Ovary (tissue), 9 donors: Measurements from ENCODE around the gene RTN3. TPM values are rescaled to one million over a fixed set of nuclear protein-coding genes. Genes with fewer than 3 reads are reported as not detected.
A peak's percentile ranks its signal among the peaks of the same experiment; 100 is the strongest.

Experiments
- DNase-seq, 5 donors: peaks; one replicate each; pipeline ENCODE4 v3.0.0-alpha.2; 2019 to 2020
- H3K27ac ChIP-seq, 2 donors: fragments of 200-600 bp; one replicate each; pipeline versions ENCODE4 v1.5.1 to v1.8.0; 2019 to 2022
- H3K27me3 ChIP-seq: fragments of 200-600 bp; one replicate; pipeline ENCODE4 v1.8.0; 2022
- H3K36me3 ChIP-seq: fragments of 200-600 bp; sonication (generic); one replicate; pipeline ENCODE4 v1.5.1; 2019
- H3K4me1 ChIP-seq: one replicate; pipeline ENCODE4 v1.8.1; 2013; ENCODE audit warnings: mild to moderate bottlenecking, moderate library complexity; ENCODE audit not compliant: insufficient read depth
- H3K4me3 ChIP-seq: fragments of 200-600 bp; sonication (generic); one replicate; pipeline ENCODE4 v1.5.1; 2017
- H3K9me3 ChIP-seq, 2 donors: fragments of 200-600 bp in 1 of 2; sonication (generic) in 1 of 2; one replicate each; pipeline versions ENCODE4 v1.5.1 to v1.8.1; 2013 to 2019; ENCODE audit warnings: mild to moderate bottlenecking in 1 of 2, moderate library complexity in 1 of 2
- CTCF ChIP-seq, 3 donors: fragments of 450-650 bp in 2 of 3; fragments of 200-600 bp in 1 of 3; IDR thresholded peaks; one replicate each; pipeline versions ENCODE4 v1.5.1 to v1.8.0; 2016 to 2022; ENCODE audit warnings: antibody characterized with exemption in 3 of 3, mild to moderate bottlenecking in 1 of 3
- EP300 ChIP-seq: sonication (generic); formaldehyde crosslinking; IDR thresholded peaks from one replicate; pipeline ENCODE4 v1.6.1; 2017; ENCODE audit warnings: antibody characterized with exemption
- POLR2A ChIP-seq: fragments of 450-650 bp; IDR thresholded peaks from one replicate; pipeline ENCODE4 v1.6.1; 2017; ENCODE audit warnings: antibody characterized with exemption, mild to moderate bottlenecking, moderate library complexity
- WGBS, 3 donors: extraction: QIAGEN DNeasy Blood & Tissue Kit in 1 of 3; methylation state at CpG; one replicate each; pipeline versions ENCODE4 v1.1.5 to v1.1.7; 2013 to 2017; 5-methylcytosine and 5-hydroxymethylcytosine counted together
- intact Hi-C, 4 donors: fragments of 100-400 bp; cut with DNase I; formaldehyde crosslinking; loops; one replicate each; pipeline versions ENCODE4 v1.11.0 to v1.15.1; 2022 to 2023
- polyA plus RNA-seq, 2 donors: library from polyadenylated mRNA; stranded (reverse); fragments of 200-250 nt in 1 of 2; fragments of 350-450 nt in 1 of 2; fragmentation: Illumina TruSeq in 1 of 2; extraction: RNeasy Lipid Tissue Mini Kit (QIAGEN cat#74804) in 1 of 2; gene quantifications; one replicate each; pipeline ENCODE4 v1.2.3, GENCODE V29; 2013 to 2014
- total RNA-seq, 7 donors: library from RNA; depleted of rRNA in 2 of 7; stranded (reverse); fragments of >200 nt in 2 of 7; fragmentation: NEBNext Ultra II Directional in 3 of 7; extraction: Animal tissue kit (Norgen Biotek cat#: 25700) in 3 of 7; gene quantifications; one replicate each; pipeline versions ENCODE4 v1.1.0 to v1.2.4, GENCODE V29; 2016 to 2023
- donor health status: DM: no; HTN: no; CAD: no; lungs with moderate emphysema.
- donor health status: DM: no; HTN: no; CAD: no.
- donor health status: Bipolar disorder and iron deficiency.
- donor health status: DM: yes; HTN: yes; CAD: no.
- donor health status: DM: no; HTN: no; CAD: no.
- donor health status: DM: yes; HTN: yes; CAD: no.

Gene RTN3
- total and polyA plus RNA-seq, 9 donors: 49.5 to 142 (median 64.1) TPM

GRCh38 chr11:63729326-63729725 is 48.0 kb downstream of the RTN3 start:
- no peak for DNase-seq
- H3K27me3 ChIP-seq: no peaks in the 10 kb centered on the region
- intact Hi-C loops: no loop called here
- no peak overlapping the region for H3K27ac ChIP-seq
- 84 to 90% (median 85%) methylated on average over 3 of the region's 3 CpGs for WGBS, 3 donors
- TF ChIP-seq POLR2A (no peak), EP300 (no peak), CTCF (IDR thresholded peaks at IDR 0.05) (no peak)
- H3K4me1 ChIP-seq: no peaks in the 10 kb centered on the region
- H3K9me3 ChIP-seq: no peaks in the 10 kb centered on the region
- H3K4me3 ChIP-seq: no peak overlapping the region
- no peaks in the 10 kb centered on the region for H3K36me3 ChIP-seq

GRCh38 chr11:63736864-63737263 is 55.6 kb downstream of the RTN3 start:
- no peak for DNase-seq
- Histone ChIP-seq H3K36me3 (no peaks in the 10 kb centered on the region), H3K27ac (no peak overlapping the region), H3K27me3 (no peaks in the 10 kb centered on the region), H3K9me3 (no peaks in the 10 kb centered on the region), H3K4me1 (no peaks in the 10 kb centered on the region), H3K4me3 (no peak overlapping the region)
- 97% methylated on average over 4 of the region's 4 CpGs for WGBS, 3 donors
- intact Hi-C loops: loop anchor here in 3 of 4 donors (5.0 to 10.0 kb wide), 4 partner anchors 92 to 262 kb away; no protein-coding TSS in a partner anchor
- TF ChIP-seq POLR2A: no peak
- no peak for TF ChIP-seq EP300
- TF ChIP-seq CTCF (IDR thresholded peaks at IDR 0.05): no peak

- DNase-seq: no peak
- TF ChIP-seq POLR2A (no peak), EP300 (no peak), CTCF (IDR thresholded peaks at IDR 0.05) (no peak)
- no peaks in the 10 kb centered on the region for H3K36me3 ChIP-seq
- no peaks in the 10 kb centered on the region for H3K27me3 ChIP-seq
- H3K27ac ChIP-seq: no peak overlapping the region
- no peak overlapping the region for H3K4me3 ChIP-seq
- no peaks in the 10 kb centered on the region for H3K9me3 ChIP-seq
- no peaks in the 10 kb centered on the region for H3K4me1 ChIP-seq
- WGBS, 3 donors: 29 to 76% (median 71%) methylated on average over 1 of the region's 1 CpG
- intact Hi-C loops: loop anchor here in 3 of 4 donors (5.0 to 10.0 kb wide), 4 partner anchors 93 to 263 kb away; no protein-coding TSS in a partner anchor
These were observed 56.4 kb downstream of the RTN3 start for GRCh38 chr11:63737718-63738117.

- H3K36me3 ChIP-seq: no peaks in the 10 kb centered on the region
- H3K27ac ChIP-seq: no peak overlapping the region
- WGBS, 3 donors: 16 to 18% (median 17%) methylated on average over 8 of the region's 8 CpGs
- intact Hi-C loops: loop anchor here in 3 of 4 donors (5.0 to 10.0 kb wide), 4 partner anchors 94 to 264 kb away; no protein-coding TSS in a partner anchor
- DNase-seq: peak; percentile 49 to 82 (median 73)
- no peaks in the 10 kb centered on the region for H3K27me3 ChIP-seq
- no peaks in the 10 kb centered on the region for H3K9me3 ChIP-seq
- TF ChIP-seq EP300 (no peak), CTCF (IDR thresholded peaks at IDR 0.05) (peak; percentile 73 to 88 (median 83)), POLR2A (no peak)
- H3K4me1 ChIP-seq: no peaks in the 10 kb centered on the region
- H3K4me3 ChIP-seq: no peak overlapping the region
These were observed 57.5 kb downstream of the RTN3 start for GRCh38 chr11:63738720-63739360.
